Measurements from ENCODE around the gene FUOM.

FUOM gene

GRCh38 chr10:133353988-133354605, 3.7 kb downstream of the FUOM start:
- in situ Hi-C loops (cut with HindIII; ENCODE audit: low sequenced_read_pairs), result no loop called here

- in situ Hi-C loops (cut with HindIII; ENCODE audit: low sequenced_read_pairs), result no loop called here
Measured at GRCh38 chr10:133353202-133353959, 4.4 kb downstream of the FUOM start.

GRCh38 chr10:133351408-133352318, 6.2 kb downstream of the FUOM start:
- in situ Hi-C loops (cut with HindIII; ENCODE audit: low sequenced_read_pairs), result no loop called here

GRCh38 chr10:133350950-133351329, 6.9 kb downstream of the FUOM start:
- in situ Hi-C loops (cut with HindIII; ENCODE audit: low sequenced_read_pairs), result no loop called here

GRCh38 chr10:133350283-133350949, 7.4 kb downstream of the FUOM start:
- in situ Hi-C loops (cut with HindIII; ENCODE audit: low sequenced_read_pairs), result no loop called here

GRCh38 chr10:133349577-133350011, 8.2 kb downstream of the FUOM start:
- in situ Hi-C loops (cut with HindIII; ENCODE audit: low sequenced_read_pairs), result no loop called here

GRCh38 chr10:133349160-133349568, 8.7 kb downstream of the FUOM start:
- in situ Hi-C loops (cut with HindIII; ENCODE audit: low sequenced_read_pairs), result no loop called here

GRCh38 chr10:133347710-133348517, 9.9 kb downstream of the FUOM start:
- in situ Hi-C loops (cut with HindIII; ENCODE audit: low sequenced_read_pairs), result no loop called here

- in situ Hi-C loops (cut with HindIII; ENCODE audit: low sequenced_read_pairs), result no loop called here
Measured at GRCh38 chr10:133346413-133346812, 11.4 kb downstream of the FUOM start.

GRCh38 chr10:133344236-133344635, 13.6 kb downstream of the FUOM start:
- in situ Hi-C loops (cut with HindIII; ENCODE audit: low sequenced_read_pairs), result no loop called here

- in situ Hi-C loops (cut with HindIII; ENCODE audit: low sequenced_read_pairs), result no loop called here
Measured at GRCh38 chr10:133343558-133343957, 14.3 kb downstream of the FUOM start.

GRCh38 chr10:133342942-133343341, 14.9 kb downstream of the FUOM start:
- in situ Hi-C loops (cut with HindIII; ENCODE audit: low sequenced_read_pairs), result no loop called here

- in situ Hi-C loops (cut with HindIII; ENCODE audit: low sequenced_read_pairs), result no loop called here
Measured at GRCh38 chr10:133341983-133342382, 15.8 kb downstream of the FUOM start.

GRCh38 chr10:133339708-133340380, 18.0 kb downstream of the FUOM start:
- in situ Hi-C loops (cut with HindIII; ENCODE audit: low sequenced_read_pairs), result no loop called here

- in situ Hi-C loops (cut with HindIII; ENCODE audit: low sequenced_read_pairs), result no loop called here
Measured at GRCh38 chr10:133338080-133339071, 19.4 kb downstream of the FUOM start.

GRCh38 chr10:133337370-133337725, 20.5 kb downstream of the FUOM start:
- in situ Hi-C loops (cut with HindIII; ENCODE audit: low sequenced_read_pairs), result no loop called here

GRCh38 chr10:133336577-133337369, 21.0 kb downstream of the FUOM start, which contains the start of gene CALY:
Gene CALY, minus strand, starts transcription at chr10:133336896. Its CDS starts 7,907 bp downstream, at chr10:133328989.
- in situ Hi-C loops (cut with HindIII; ENCODE audit: low sequenced_read_pairs), result no loop called here

All from endothelial cell of hepatic sinusoid (primary cell).